Epithelial cell of esophagus (primary cell): ENCODE measurements around the gene GRAMD2A.

ENCODE experiments used
- DNase-seq: peaks from one replicate; pipeline ENCODE4 v3.0.0; 2010; ENCODE audit warnings: low read depth
- H3K4me3 ChIP-seq: 2 replicates; pipeline ENCODE4 v1.5.1; 2011; ENCODE audit warnings: mild to moderate bottlenecking, low read length, control low read depth
- TF ChIP-seq, protein P1 (sequence below): IDR thresholded peaks from 2 replicates; pipeline ENCODE4 v1.5.1; 2011; ENCODE audit warnings: low read depth, mild to moderate bottlenecking, low read length, control low read depth, inconsistent platforms; ENCODE audit not compliant: insufficient read depth; ENCODE audit errors: missing control alignments

Gene GRAMD2A

DNA sequence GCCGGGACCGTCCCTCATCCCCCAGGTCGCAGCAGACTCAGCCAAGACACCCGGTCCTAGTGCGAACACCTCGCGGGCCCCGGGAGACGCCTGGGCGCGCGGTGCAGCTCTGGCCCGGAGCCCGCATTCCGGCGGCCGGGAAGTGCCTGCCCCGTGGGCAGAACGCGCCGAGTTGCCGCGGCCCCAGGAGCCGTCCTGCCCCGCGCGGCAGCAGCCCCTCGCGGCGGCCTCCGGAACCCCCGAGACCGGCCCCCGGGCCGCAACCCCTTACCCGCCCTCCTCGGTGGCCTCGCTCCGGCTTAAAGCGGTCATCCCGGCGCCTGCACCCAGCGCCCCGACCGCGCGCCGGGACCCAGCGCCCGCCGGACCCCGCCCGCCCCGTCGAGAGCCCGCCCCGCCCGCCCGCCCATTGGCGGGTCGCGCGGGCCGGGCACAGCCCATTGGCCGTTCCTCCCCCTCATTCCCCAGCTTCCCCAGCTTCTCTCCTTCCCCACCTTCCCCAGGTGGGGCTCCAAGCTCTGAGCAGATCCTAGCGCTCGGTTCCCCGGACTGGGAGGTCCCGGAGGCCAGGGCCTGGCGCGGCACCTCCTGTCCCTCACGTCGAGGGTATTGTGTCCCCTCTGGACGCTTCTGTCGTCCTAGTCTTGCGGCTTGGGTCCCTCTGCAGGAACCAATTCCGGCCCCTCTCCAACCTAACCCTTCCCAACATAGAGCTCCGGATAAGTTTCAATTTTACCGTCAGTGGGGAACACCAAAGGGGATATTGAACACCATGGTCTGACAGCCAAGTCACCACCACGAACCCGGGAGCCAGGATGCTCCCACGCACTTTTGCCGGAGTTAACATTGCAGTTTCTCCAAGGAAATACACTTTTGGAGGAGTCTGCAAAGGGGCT lies at the start of gene GRAMD2A:
GRAMD2A (minus strand) TSS at position 328 of the 896 bp plus-strand sequence.
- peak; percentile 82 for DNase-seq
- TF ChIP-seq, protein P1, sequence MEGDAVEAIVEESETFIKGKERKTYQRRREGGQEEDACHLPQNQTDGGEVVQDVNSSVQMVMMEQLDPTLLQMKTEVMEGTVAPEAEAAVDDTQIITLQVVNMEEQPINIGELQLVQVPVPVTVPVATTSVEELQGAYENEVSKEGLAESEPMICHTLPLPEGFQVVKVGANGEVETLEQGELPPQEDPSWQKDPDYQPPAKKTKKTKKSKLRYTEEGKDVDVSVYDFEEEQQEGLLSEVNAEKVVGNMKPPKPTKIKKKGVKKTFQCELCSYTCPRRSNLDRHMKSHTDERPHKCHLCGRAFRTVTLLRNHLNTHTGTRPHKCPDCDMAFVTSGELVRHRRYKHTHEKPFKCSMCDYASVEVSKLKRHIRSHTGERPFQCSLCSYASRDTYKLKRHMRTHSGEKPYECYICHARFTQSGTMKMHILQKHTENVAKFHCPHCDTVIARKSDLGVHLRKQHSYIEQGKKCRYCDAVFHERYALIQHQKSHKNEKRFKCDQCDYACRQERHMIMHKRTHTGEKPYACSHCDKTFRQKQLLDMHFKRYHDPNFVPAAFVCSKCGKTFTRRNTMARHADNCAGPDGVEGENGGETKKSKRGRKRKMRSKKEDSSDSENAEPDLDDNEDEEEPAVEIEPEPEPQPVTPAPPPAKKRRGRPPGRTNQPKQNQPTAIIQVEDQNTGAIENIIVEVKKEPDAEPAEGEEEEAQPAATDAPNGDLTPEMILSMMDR = no peak
- H3K4me3 ChIP-seq = peak within 1 kb of the TSS; percentile 56

DNA sequence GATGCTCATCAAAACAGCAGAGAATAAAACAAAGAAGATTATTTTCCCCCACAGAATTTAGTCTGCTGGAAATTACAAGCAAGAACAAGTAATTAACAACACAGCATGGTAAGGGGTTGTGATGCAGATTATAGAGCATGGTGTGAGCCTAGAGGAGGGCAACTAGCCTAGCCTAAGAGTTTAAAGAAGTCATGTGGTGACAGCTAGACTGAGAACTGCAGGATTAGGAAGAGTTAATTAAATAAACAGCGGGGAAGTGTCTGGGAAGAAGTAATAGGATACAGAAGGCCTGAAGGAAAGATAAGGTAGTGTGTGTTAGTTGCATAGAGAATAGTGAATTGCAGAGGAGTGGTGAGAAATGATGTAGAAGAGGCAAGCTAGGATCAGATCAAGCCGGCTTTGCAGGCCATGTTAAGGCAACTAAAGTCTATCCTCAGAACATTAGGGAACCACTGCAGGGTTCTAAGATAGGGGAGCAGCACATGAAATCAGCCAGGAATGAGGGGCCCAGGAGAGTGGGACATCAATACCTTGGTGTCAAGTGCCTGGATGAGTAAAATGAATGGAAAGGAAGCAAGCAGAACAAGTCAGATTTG lies 45.3 kb upstream of the GRAMD2A start:
- TF ChIP-seq, protein P1 = no peak
- H3K4me3 ChIP-seq = no peak overlapping the region
- DNase-seq = no peak

DNA sequence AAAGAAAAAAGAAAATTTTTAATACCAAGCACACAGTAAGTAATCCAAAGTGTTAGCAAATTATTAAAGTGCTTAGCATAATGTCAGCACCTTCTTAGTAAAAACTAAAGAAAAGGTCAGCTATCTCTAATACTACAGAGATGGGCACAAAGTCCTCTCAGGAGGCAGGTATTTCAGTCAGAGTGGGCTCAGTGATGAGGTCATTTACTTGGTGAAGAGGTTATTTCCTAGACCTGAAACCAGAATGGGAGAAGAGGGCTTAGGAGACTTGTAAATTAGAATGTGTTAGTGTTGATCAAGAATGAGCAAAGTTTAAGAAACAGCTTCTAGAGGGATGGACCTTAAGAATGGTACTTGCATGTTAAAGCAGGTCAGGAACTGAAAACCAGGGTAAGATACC lies 42.1 kb upstream of the GRAMD2A start:
- DNase-seq = no peak
- TF ChIP-seq, protein P1 = no peak
- H3K4me3 ChIP-seq = no peak overlapping the region

DNA sequence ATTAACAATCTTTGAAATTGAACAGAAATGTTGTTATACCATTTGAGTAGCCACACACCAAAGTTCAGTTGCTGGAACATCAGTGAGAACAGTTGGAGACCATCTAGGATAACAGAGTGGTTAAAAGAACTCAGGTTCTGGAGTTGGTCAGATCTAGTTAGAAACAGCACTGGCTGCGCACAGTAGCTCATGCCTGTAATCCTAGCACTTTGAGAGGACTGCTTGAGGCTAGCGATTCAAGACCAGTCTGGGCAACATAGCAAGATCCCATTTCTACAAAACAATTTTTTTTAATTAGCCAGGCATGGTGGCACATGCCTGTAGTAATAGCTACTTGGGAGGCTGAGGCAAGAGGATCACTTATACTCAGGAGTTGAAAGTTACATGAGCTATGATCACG lies 41.0 kb upstream of the GRAMD2A start:
- TF ChIP-seq, protein P1 = no peak
- H3K4me3 ChIP-seq = no peak overlapping the region
- no peak for DNase-seq

DNA sequence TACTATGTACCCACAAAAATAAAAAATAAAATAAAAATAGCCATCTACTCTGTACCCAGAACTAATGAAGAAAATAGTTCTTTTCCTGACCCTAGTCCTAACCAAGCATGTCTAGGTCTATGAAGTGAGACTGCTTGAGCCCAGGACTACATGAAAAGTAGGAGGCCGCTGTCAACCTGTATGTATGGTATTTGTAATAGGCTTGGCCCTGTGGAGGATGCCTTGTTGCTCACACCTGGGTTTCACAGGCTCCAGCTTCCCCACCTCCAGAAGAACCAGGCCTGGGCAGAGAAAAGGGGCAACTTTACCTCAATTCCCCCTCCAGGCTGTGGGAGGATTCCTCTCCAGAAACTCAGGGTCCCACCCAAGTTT lies 40.3 kb upstream of the GRAMD2A start:
- TF ChIP-seq, protein P1 = no peak
- DNase-seq = peak; percentile 50
- H3K4me3 ChIP-seq = no peak overlapping the region

DNA sequence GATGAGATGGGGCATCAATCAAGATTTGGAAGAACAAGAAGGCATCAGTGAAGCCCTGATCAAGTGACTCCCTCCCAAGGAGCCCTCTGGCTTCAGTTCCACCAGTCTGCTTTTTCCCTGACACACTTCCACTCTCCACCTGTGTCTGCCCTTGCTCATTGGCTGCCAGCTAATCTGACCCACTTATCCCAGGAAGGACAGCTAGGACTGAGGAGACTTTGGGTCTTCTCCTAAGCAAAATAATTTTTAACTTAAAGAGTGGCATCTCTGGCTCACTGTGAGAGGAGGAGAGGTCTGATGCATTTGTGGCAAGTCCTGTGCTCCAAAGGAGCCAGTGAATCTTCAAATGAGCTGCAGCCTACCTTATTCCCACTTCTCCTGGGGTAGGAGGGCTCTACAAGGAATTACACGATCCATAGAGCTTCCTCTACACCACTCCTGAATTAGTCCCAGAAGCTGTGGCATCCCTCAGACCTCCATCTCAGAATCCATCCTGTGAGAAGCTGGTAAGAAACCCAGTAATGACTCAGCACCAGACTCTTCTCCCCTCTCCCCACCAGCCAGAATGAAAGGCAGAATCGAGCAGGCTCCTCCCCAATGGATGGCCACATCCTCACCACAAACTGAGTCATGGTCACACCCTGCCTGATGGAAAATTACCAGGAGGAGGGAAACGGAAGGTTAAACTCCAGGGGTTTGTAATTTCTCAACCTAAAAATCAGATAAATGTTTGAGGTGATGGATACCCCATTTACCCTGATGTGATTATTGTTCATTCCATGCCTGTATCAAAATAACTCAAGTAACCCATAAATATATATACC lies 39.7 kb upstream of the GRAMD2A start:
- TF ChIP-seq, protein P1 = no peak
- peak overlapping the region; percentile 16 for H3K4me3 ChIP-seq
- DNase-seq = peak; percentile 98
